Vagina (tissue), 2 donors: Measurements from ENCODE around the gene CBX8.

Source experiments
- CTCF ChIP-seq, 3 experiments: fragments of 450-650 bp in 2 of 3; fragments of 200-600 bp in 1 of 3; sonication (generic) in 1 of 3; IDR thresholded peaks; one replicate each; pipeline ENCODE4 v1.5.1; 2017 to 2019; ENCODE audit warnings: antibody characterized with exemption in 3 of 3, mild to moderate bottlenecking in 2 of 3, moderate library complexity in 2 of 3
- POLR2AphosphoS5 ChIP-seq, 2 donors: sonication (generic); formaldehyde crosslinking; IDR thresholded peaks; one replicate each; pipeline ENCODE4 v1.9.0; 2017; ENCODE audit warnings: antibody characterized with exemption in 2 of 2, mild to moderate bottlenecking in 2 of 2, low read depth in 1 of 2; ENCODE audit not compliant: insufficient read depth in 1 of 2

- no peak for TF ChIP-seq CTCF (IDR thresholded peaks at IDR 0.05)
- no peak for TF ChIP-seq POLR2AphosphoS5 (IDR thresholded peaks at IDR 0.05; ENCODE audit: insufficient read depth in 1 of 2, low read depth in 1 of 2)
These were observed 41.3 kb downstream of the CBX8 start for GRCh38 chr17:79755591-79755990.
